HG02885 (cell line): ENCODE results near the gene RITA1.
A peak's percentile ranks its signal among the peaks of the same experiment; 100 is the strongest.
"Not testable (repeated sequence)": the region's sequence is repeated elsewhere in the genome, so short reads cannot be mapped to it uniquely, and the experiment has no call there.

ENCODE experiments used
- ATAC-seq: cut with Tn5 transposase; IDR thresholded peaks from one replicate; pipeline ENCODE4 v1.9.1; 2021; ENCODE audit warnings: mild to moderate bottlenecking; ENCODE audit not compliant: unreplicated experiment, poor library complexity

The RITA1 gene

GRCh38 chr12:113200021-113200797 is 14.7 kb downstream of the RITA1 start:
- no peak for ATAC-seq

GRCh38 chr12:113201187-113202177 is 16.0 kb downstream of the RITA1 start:
- no peak for ATAC-seq

GRCh38 chr12:113202300-113203075 is 17.0 kb downstream of the RITA1 start:
- no peak for ATAC-seq

- ATAC-seq: no peak
Observed at GRCh38 chr12:113203852-113204760, 18.6 kb downstream of the RITA1 start.

- no peak for ATAC-seq
Observed at GRCh38 chr12:113204804-113205203, 19.3 kb downstream of the RITA1 start.

- ATAC-seq: not testable (repeated sequence)
Observed at GRCh38 chr12:113206802-113207201, 21.3 kb downstream of the RITA1 start.

- ATAC-seq: peak; percentile 2
Observed at GRCh38 chr12:113207613-113208040, 22.1 kb downstream of the RITA1 start.

- peak; percentile 79 for ATAC-seq
Observed at GRCh38 chr12:113208041-113208934, 22.8 kb downstream of the RITA1 start.

- no peak for ATAC-seq
Observed at GRCh38 chr12:113211160-113211559, 25.6 kb downstream of the RITA1 start.

- ATAC-seq: peak; percentile 59
Observed at GRCh38 chr12:113214895-113215400, 29.4 kb downstream of the RITA1 start.

- no peak for ATAC-seq
Observed at GRCh38 chr12:113216027-113216426, 30.5 kb downstream of the RITA1 start.

- ATAC-seq: no peak
Observed at GRCh38 chr12:113220593-113221180, 35.2 kb downstream of the RITA1 start.

- peak; percentile 91 for ATAC-seq
Observed at GRCh38 chr12:113221181-113221996, 35.9 kb downstream of the RITA1 start, which contains the start of gene TPCN1. Gene TPCN1, plus strand, starts transcription at chr12:113221464. Its CDS starts 5,389 bp downstream, at chr12:113226853.

GRCh38 chr12:113221997-113222729 is 36.6 kb downstream of the RITA1 start:
- ATAC-seq: no peak

GRCh38 chr12:113222730-113223531 is 37.4 kb downstream of the RITA1 start:
- ATAC-seq: no peak
